WERI-Rb-1 (cell line): ENCODE measurements around the gene HPCAL1.

Experiments used
- DNase-seq: peaks from one replicate; pipeline ENCODE4 v3.0.0-alpha.2; 2020
- H3K27ac ChIP-seq: fragments of 250-450 bp; sonication (Bioruptor Pico); 2 replicates; pipeline ENCODE4 v1.5.1; 2020; ENCODE audit warnings: mild to moderate bottlenecking, moderate library complexity
- H3K27me3 ChIP-seq: fragments of 250-450 bp; sonication (Bioruptor Pico); 2 replicates; pipeline ENCODE4 v1.5.1; 2021; ENCODE audit warnings: mild to moderate bottlenecking, low read depth, moderate library complexity; ENCODE audit not compliant: insufficient read depth, severe bottlenecking
- H3K36me3 ChIP-seq: fragments of 250-450 bp; sonication (Bioruptor Pico); 2 replicates; pipeline ENCODE4 v1.5.1; 2020; ENCODE audit warnings: mild to moderate bottlenecking, moderate library complexity
- H3K4me3 ChIP-seq: 2 replicates; pipeline ENCODE4 v1.5.1; 2011; ENCODE audit warnings: low read depth, mild to moderate bottlenecking, control low read depth, low read length
- H3K9me3 ChIP-seq: fragments of 250-450 bp; sonication (Bioruptor Pico); 2 replicates; pipeline ENCODE4 v1.5.1; 2021; ENCODE audit warnings: mild to moderate bottlenecking, moderate library complexity; ENCODE audit not compliant: severe bottlenecking
- CTCF ChIP-seq: IDR thresholded peaks from 2 replicates; pipeline ENCODE4 v1.5.1; 2011; ENCODE audit warnings: low read depth, mild to moderate bottlenecking, control low read depth, inconsistent platforms, low read length

The HPCAL1 gene

GRCh38 chr2:10444463-10444862 lies 141.8 kb downstream of the HPCAL1 start:
- Histone ChIP-seq H3K27ac (no peak overlapping the region), H3K4me3 (no peak overlapping the region), H3K36me3 (peaks cover 75% of the 10 kb centered on the region), H3K9me3 (no peaks in the 10 kb centered on the region), H3K27me3 (no peaks in the 10 kb centered on the region)
- no peak for DNase-seq
- no peak for TF ChIP-seq CTCF

GRCh38 chr2:10446631-10447030 lies 143.9 kb downstream of the HPCAL1 start:
- peak overlapping the region; percentile 52 for H3K4me3 ChIP-seq

GRCh38 chr2:10447300-10447894 lies 144.7 kb downstream of the HPCAL1 start:
- H3K9me3 ChIP-seq, result no peaks in the 10 kb centered on the region
- H3K4me3 ChIP-seq, result peak overlapping the region; percentile 52
- peaks cover 46% of the 10 kb centered on the region for H3K36me3 ChIP-seq
- no peak for TF ChIP-seq CTCF
- DNase-seq, result no peak
- peak overlapping the region; percentile 97 for H3K27ac ChIP-seq
- H3K27me3 ChIP-seq, result no peaks in the 10 kb centered on the region

More at GRCh38 chr2:10446631-10447030, 143.9 kb downstream of the HPCAL1 start:
- no peak for DNase-seq
- Histone ChIP-seq H3K27ac (no peak overlapping the region), H3K27me3 (no peaks in the 10 kb centered on the region), H3K9me3 (no peaks in the 10 kb centered on the region), H3K36me3 (peaks cover 54% of the 10 kb centered on the region)
- no peak for TF ChIP-seq CTCF

GRCh38 chr2:10447895-10448575 lies 145.3 kb downstream of the HPCAL1 start, which contains the start of gene ODC1:
ODC1 (minus strand) TSS chr2:10448327; CDS start chr2:10445032, 3,295 bp downstream.
- Histone ChIP-seq H3K36me3 (peaks cover 40% of the 10 kb centered on the region), H3K27me3 (no peaks in the 10 kb centered on the region), H3K4me3 (peak within 1 kb of the TSS; percentile 57), H3K9me3 (no peaks in the 10 kb centered on the region), H3K27ac (peak within 1 kb of the TSS; percentile 97)
- DNase-seq, result peak; percentile 99
- no peak for TF ChIP-seq CTCF

GRCh38 chr2:10448576-10449485 lies 146.1 kb downstream of the HPCAL1 start:
- Histone ChIP-seq H3K36me3 (peaks cover 32% of the 10 kb centered on the region), H3K27ac (peak overlapping the region; percentile 90), H3K27me3 (no peaks in the 10 kb centered on the region), H3K4me3 (peak overlapping the region; percentile 57), H3K9me3 (no peaks in the 10 kb centered on the region)
- peak; percentile 98 for DNase-seq
- TF ChIP-seq CTCF, result 0 out of 2 replicates have a peak, but pooled peaks have one; percentile 28
